ENCODE measurements around the gene DCAF11. TPM values are rescaled to one million over a fixed set of nuclear protein-coding genes. Genes with fewer than 3 reads are reported as not detected.

The DCAF11 gene
- total and polyA plus RNA-seq, 4 donors = 59.5 to 66.9 (median 63.1) TPM

GRCh38 chr14:24116128-24116814 lies 1.7 kb downstream of the DCAF11 start:
- no peak overlapping the region for H3K27ac ChIP-seq (ENCODE audit: low read depth, low read length)
- H3K9me3 ChIP-seq (ENCODE audit: control insufficient read depth, insufficient read depth, low read length) = no peaks in the 10 kb centered on the region
- 96% methylated on average over 3 of the region's 6 CpGs for WGBS (ENCODE audit: insufficient coverage)
- peaks cover 14% of the 10 kb centered on the region for H3K4me1 ChIP-seq (ENCODE audit: control insufficient read depth, insufficient read depth, low read length)
- peaks cover 33% of the 10 kb centered on the region for H3K36me3 ChIP-seq (ENCODE audit: control insufficient read depth, insufficient read depth, low read length)
- DNase-seq (ENCODE audit: low read depth in 4 of 6, low spot score in 6 of 6) = no peak
- no peaks in the 10 kb centered on the region for H3K27me3 ChIP-seq (ENCODE audit: control insufficient read depth, insufficient read depth, low read length)
- no peak overlapping the region for H3K4me3 ChIP-seq (ENCODE audit: low read depth, low read length)

- peaks cover 14% of the 10 kb centered on the region for H3K4me1 ChIP-seq (ENCODE audit: control insufficient read depth, insufficient read depth, low read length)
- no peaks in the 10 kb centered on the region for H3K27me3 ChIP-seq (ENCODE audit: control insufficient read depth, insufficient read depth, low read length)
- H3K36me3 ChIP-seq (ENCODE audit: control insufficient read depth, insufficient read depth, low read length) = peaks cover 43% of the 10 kb centered on the region
- WGBS (ENCODE audit: insufficient coverage) = 96% methylated on average over 5 of the region's 6 CpGs
- no peak for DNase-seq (ENCODE audit: low read depth in 4 of 6, low spot score in 6 of 6)
- no peak overlapping the region for H3K27ac ChIP-seq (ENCODE audit: low read depth, low read length)
- no peaks in the 10 kb centered on the region for H3K9me3 ChIP-seq (ENCODE audit: control insufficient read depth, insufficient read depth, low read length)
- no peak overlapping the region for H3K4me3 ChIP-seq (ENCODE audit: low read depth, low read length)
Measured at GRCh38 chr14:24117179-24117578, 2.6 kb downstream of the DCAF11 start.

- no peak for DNase-seq (ENCODE audit: low read depth in 4 of 6, low spot score in 6 of 6)
- 100% methylated on average over 4 of the region's 6 CpGs for WGBS (ENCODE audit: insufficient coverage)
- peaks cover 55% of the 10 kb centered on the region for H3K36me3 ChIP-seq (ENCODE audit: control insufficient read depth, insufficient read depth, low read length)
Measured at GRCh38 chr14:24119691-24120090, 5.1 kb downstream of the DCAF11 start.

GRCh38 chr14:24121210-24121609 lies 6.6 kb downstream of the DCAF11 start:
- no peak overlapping the region for H3K27ac ChIP-seq (ENCODE audit: low read depth, low read length)
- no peak overlapping the region for H3K4me3 ChIP-seq (ENCODE audit: low read depth, low read length)
- peaks cover 55% of the 10 kb centered on the region for H3K36me3 ChIP-seq (ENCODE audit: control insufficient read depth, insufficient read depth, low read length)
- H3K4me1 ChIP-seq (ENCODE audit: control insufficient read depth, insufficient read depth, low read length) = peaks cover 2% of the 10 kb centered on the region
- WGBS (ENCODE audit: insufficient coverage) = 100% methylated on average over 6 of the region's 8 CpGs
- DNase-seq (ENCODE audit: low read depth in 4 of 6, low spot score in 6 of 6) = no peak
- no peaks in the 10 kb centered on the region for H3K9me3 ChIP-seq (ENCODE audit: control insufficient read depth, insufficient read depth, low read length)
- no peaks in the 10 kb centered on the region for H3K27me3 ChIP-seq (ENCODE audit: control insufficient read depth, insufficient read depth, low read length)

More at GRCh38 chr14:24119691-24120090, 5.1 kb downstream of the DCAF11 start:
- no peaks in the 10 kb centered on the region for H3K9me3 ChIP-seq (ENCODE audit: control insufficient read depth, insufficient read depth, low read length)
- H3K4me1 ChIP-seq (ENCODE audit: control insufficient read depth, insufficient read depth, low read length) = peaks cover 10% of the 10 kb centered on the region
- no peak overlapping the region for H3K4me3 ChIP-seq (ENCODE audit: low read depth, low read length)
- H3K27me3 ChIP-seq (ENCODE audit: control insufficient read depth, insufficient read depth, low read length) = no peaks in the 10 kb centered on the region
- H3K27ac ChIP-seq (ENCODE audit: low read depth, low read length) = no peak overlapping the region

GRCh38 chr14:24122416-24122815 lies 7.8 kb downstream of the DCAF11 start:
- no peak overlapping the region for H3K27ac ChIP-seq (ENCODE audit: low read depth, low read length)
- H3K27me3 ChIP-seq (ENCODE audit: control insufficient read depth, insufficient read depth, low read length) = no peaks in the 10 kb centered on the region
- no peak overlapping the region for H3K4me3 ChIP-seq (ENCODE audit: low read depth, low read length)
- no CpG with 5 or more reads among the region's 4 CpGs for WGBS (ENCODE audit: insufficient coverage)
- no peak for DNase-seq (ENCODE audit: low read depth in 4 of 6, low spot score in 6 of 6)
- H3K4me1 ChIP-seq (ENCODE audit: control insufficient read depth, insufficient read depth, low read length) = no peaks in the 10 kb centered on the region
- H3K36me3 ChIP-seq (ENCODE audit: control insufficient read depth, insufficient read depth, low read length) = peaks cover 51% of the 10 kb centered on the region
- no peaks in the 10 kb centered on the region for H3K9me3 ChIP-seq (ENCODE audit: control insufficient read depth, insufficient read depth, low read length)

- 91% methylated on average over 7 of the region's 8 CpGs for WGBS (ENCODE audit: insufficient coverage)
- Histone ChIP-seq H3K4me3 (ENCODE audit: low read depth, low read length) (no peak overlapping the region), H3K9me3 (ENCODE audit: control insufficient read depth, insufficient read depth, low read length) (no peaks in the 10 kb centered on the region), H3K27ac (ENCODE audit: low read depth, low read length) (no peak overlapping the region), H3K27me3 (ENCODE audit: control insufficient read depth, insufficient read depth, low read length) (no peaks in the 10 kb centered on the region), H3K36me3 (ENCODE audit: control insufficient read depth, insufficient read depth, low read length) (peaks cover 51% of the 10 kb centered on the region), H3K4me1 (ENCODE audit: control insufficient read depth, insufficient read depth, low read length) (no peaks in the 10 kb centered on the region)
- no peak for DNase-seq (ENCODE audit: low read depth in 4 of 6, low spot score in 6 of 6)
Measured at GRCh38 chr14:24122898-24123297, 8.3 kb downstream of the DCAF11 start.

GRCh38 chr14:24123424-24124417 lies 9.1 kb downstream of the DCAF11 start:
- WGBS (ENCODE audit: insufficient coverage) = 88% methylated on average over 9 of the region's 9 CpGs
- no peak for DNase-seq (ENCODE audit: low read depth in 4 of 6, low spot score in 6 of 6)
- H3K4me3 ChIP-seq (ENCODE audit: low read depth, low read length) = no peak overlapping the region
- H3K27me3 ChIP-seq (ENCODE audit: control insufficient read depth, insufficient read depth, low read length) = no peaks in the 10 kb centered on the region
- peaks cover 45% of the 10 kb centered on the region for H3K36me3 ChIP-seq (ENCODE audit: control insufficient read depth, insufficient read depth, low read length)
- H3K4me1 ChIP-seq (ENCODE audit: control insufficient read depth, insufficient read depth, low read length) = no peaks in the 10 kb centered on the region
- H3K27ac ChIP-seq (ENCODE audit: low read depth, low read length) = no peak overlapping the region
- no peaks in the 10 kb centered on the region for H3K9me3 ChIP-seq (ENCODE audit: control insufficient read depth, insufficient read depth, low read length)

- peaks cover 20% of the 10 kb centered on the region for H3K36me3 ChIP-seq (ENCODE audit: control insufficient read depth, insufficient read depth, low read length)
- DNase-seq (ENCODE audit: low read depth in 4 of 6, low spot score in 6 of 6) = no peak
- H3K27ac ChIP-seq (ENCODE audit: low read depth, low read length) = no peak overlapping the region
- H3K9me3 ChIP-seq (ENCODE audit: control insufficient read depth, insufficient read depth, low read length) = no peaks in the 10 kb centered on the region
- H3K27me3 ChIP-seq (ENCODE audit: control insufficient read depth, insufficient read depth, low read length) = no peaks in the 10 kb centered on the region
- H3K4me3 ChIP-seq (ENCODE audit: low read depth, low read length) = no peak overlapping the region
- no peaks in the 10 kb centered on the region for H3K4me1 ChIP-seq (ENCODE audit: control insufficient read depth, insufficient read depth, low read length)
Measured at GRCh38 chr14:24126939-24127338, 12.4 kb downstream of the DCAF11 start.

GRCh38 chr14:24127673-24128072 lies 13.1 kb downstream of the DCAF11 start:
- Histone ChIP-seq H3K27ac (ENCODE audit: low read depth, low read length) (no peak overlapping the region), H3K27me3 (ENCODE audit: control insufficient read depth, insufficient read depth, low read length) (no peaks in the 10 kb centered on the region), H3K4me3 (ENCODE audit: low read depth, low read length) (no peak overlapping the region), H3K36me3 (ENCODE audit: control insufficient read depth, insufficient read depth, low read length) (peaks cover 20% of the 10 kb centered on the region), H3K9me3 (ENCODE audit: control insufficient read depth, insufficient read depth, low read length) (no peaks in the 10 kb centered on the region), H3K4me1 (ENCODE audit: control insufficient read depth, insufficient read depth, low read length) (no peaks in the 10 kb centered on the region)
- DNase-seq (ENCODE audit: low read depth in 4 of 6, low spot score in 6 of 6) = no peak
- 84% methylated on average over 2 of the region's 2 CpGs for WGBS (ENCODE audit: insufficient coverage)

Measured in spinal cord (tissue), 10 donors.